GM18511 (cell line): ENCODE data around the gene TOLLIP.
"Not testable (repeated sequence)": the region's sequence is repeated elsewhere in the genome, so short reads cannot be mapped to it uniquely, and the experiment has no call there.

Source experiments
- ATAC-seq: cut with Tn5 transposase; IDR thresholded peaks from one replicate; pipeline ENCODE4 v1.9.1; 2021; ENCODE audit warnings: mild to moderate bottlenecking, moderate library complexity; ENCODE audit not compliant: unreplicated experiment

TOLLIP gene

GRCh38 chr11:1267441-1268100, 41.9 kb downstream of the TOLLIP start:
- ATAC-seq: no peak

GRCh38 chr11:1266976-1267375, 42.5 kb downstream of the TOLLIP start:
- not testable (repeated sequence) for ATAC-seq

- not testable (repeated sequence) for ATAC-seq
Measured at GRCh38 chr11:1265480-1265879, 44.0 kb downstream of the TOLLIP start.

- ATAC-seq: not testable (repeated sequence)
Measured at GRCh38 chr11:1264444-1264843, 45.0 kb downstream of the TOLLIP start.

GRCh38 chr11:1263010-1263409, 46.4 kb downstream of the TOLLIP start:
- peak; percentile 14 for ATAC-seq

GRCh38 chr11:1262172-1263006, 47.0 kb downstream of the TOLLIP start:
- peak; percentile 93 for ATAC-seq

- ATAC-seq: no peak
Measured at GRCh38 chr11:1261241-1262071, 48.0 kb downstream of the TOLLIP start.

- no peak for ATAC-seq
Measured at GRCh38 chr11:1260620-1261019, 48.8 kb downstream of the TOLLIP start.

GRCh38 chr11:1260023-1260501, 49.4 kb downstream of the TOLLIP start:
- no peak for ATAC-seq

- ATAC-seq: no peak
Measured at GRCh38 chr11:1259561-1259960, 49.9 kb downstream of the TOLLIP start.

GRCh38 chr11:1259076-1259461, 50.4 kb downstream of the TOLLIP start:
- no peak for ATAC-seq

- ATAC-seq: no peak
Measured at GRCh38 chr11:1258401-1259075, 50.9 kb downstream of the TOLLIP start.

GRCh38 chr11:1257916-1258315, 51.5 kb downstream of the TOLLIP start:
- ATAC-seq: no peak

- ATAC-seq: no peak
Measured at GRCh38 chr11:1257366-1257765, 52.1 kb downstream of the TOLLIP start.

- ATAC-seq: no peak
Measured at GRCh38 chr11:1256257-1257045, 53.0 kb downstream of the TOLLIP start.

GRCh38 chr11:1255151-1255550, 54.3 kb downstream of the TOLLIP start:
- no peak for ATAC-seq

GRCh38 chr11:1254733-1255132, 54.7 kb downstream of the TOLLIP start:
- no peak for ATAC-seq

GRCh38 chr11:1254086-1254648, 55.3 kb downstream of the TOLLIP start:
- no peak for ATAC-seq

- no peak for ATAC-seq
Measured at GRCh38 chr11:1253103-1253485, 56.3 kb downstream of the TOLLIP start.
